Measurements from ENCODE around the gene WASF2.

Gene WASF2

DNA sequence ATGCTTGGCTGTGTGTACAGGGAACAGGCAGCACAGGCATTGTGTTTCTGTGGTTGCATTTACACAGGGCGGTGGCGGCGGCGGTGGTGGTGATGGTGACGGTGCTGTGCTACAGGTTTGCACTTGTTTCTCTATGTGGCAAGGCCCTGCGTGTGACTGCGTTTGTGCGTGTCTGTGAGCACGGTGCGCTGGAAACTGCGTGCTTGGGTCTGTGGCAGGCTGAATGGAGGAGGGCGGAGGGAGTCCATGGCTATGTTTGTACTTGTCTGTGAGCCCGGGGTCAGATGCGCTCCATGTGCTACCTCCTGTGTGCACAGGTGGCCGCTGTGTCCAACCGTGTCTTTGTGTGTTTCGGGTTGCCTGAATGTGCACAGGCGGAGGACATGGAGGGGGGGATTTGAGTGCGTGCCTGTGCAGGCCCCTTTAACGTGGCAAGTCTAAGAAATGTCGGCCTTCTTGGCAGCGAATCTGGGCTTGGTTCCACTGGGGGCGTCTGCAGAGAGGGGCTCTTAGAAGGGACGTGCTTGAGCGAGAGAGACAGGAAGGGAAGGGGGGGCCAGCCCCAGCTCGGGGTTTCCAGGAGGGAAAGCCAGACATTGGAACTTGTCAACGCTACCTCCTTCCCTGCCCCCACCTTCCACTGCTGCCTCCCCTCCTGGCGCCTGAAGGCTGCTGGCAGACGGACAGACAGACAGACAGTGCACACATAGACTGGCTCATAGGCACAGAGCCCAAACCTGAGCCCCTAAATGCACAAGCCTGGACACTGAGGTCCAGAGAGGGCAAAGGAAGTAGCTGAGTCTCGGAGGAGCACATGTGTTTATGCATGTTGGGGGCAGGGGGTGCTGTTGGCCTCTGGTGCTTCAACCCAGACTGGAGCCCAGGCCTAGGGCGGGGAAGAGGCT lies 32.7 kb upstream of the WASF2 start:
- peak; percentile 50 for DNase-seq
- in situ Hi-C loops (cut with MboI; ENCODE audit: low pct_unique_long_range_greater_than_20kb, low sequenced_read_pairs): no loop called here

DNA sequence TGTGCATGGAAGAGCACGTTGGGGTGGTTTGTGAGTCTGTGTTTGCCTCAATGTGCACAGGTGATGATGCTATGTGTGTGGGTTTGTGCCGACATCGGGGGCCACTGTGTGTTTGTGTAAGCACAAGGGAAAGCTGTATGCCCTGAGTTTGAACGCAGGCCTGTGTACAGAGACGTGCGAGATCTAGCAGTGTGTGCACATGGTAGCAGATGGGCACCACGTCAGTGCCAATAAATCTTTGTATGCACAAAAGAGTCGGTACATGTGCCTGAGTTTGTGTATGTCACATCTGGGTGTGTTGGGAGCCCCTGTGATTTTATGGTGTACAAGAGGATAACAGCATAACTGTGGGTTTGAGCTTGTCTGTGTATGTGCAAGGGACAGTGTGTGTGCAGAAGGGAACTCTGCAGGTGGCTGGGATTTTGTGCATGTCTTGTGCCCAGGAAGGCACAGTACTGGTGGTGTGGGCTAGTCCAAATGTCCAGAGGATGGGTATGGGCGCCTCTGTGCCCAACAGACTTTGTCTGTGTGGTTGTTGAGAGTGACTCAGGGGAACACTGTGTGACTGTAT lies 32.0 kb upstream of the WASF2 start:
- DNase-seq: no peak
- in situ Hi-C loops (cut with MboI; ENCODE audit: low pct_unique_long_range_greater_than_20kb, low sequenced_read_pairs): no loop called here

DNA sequence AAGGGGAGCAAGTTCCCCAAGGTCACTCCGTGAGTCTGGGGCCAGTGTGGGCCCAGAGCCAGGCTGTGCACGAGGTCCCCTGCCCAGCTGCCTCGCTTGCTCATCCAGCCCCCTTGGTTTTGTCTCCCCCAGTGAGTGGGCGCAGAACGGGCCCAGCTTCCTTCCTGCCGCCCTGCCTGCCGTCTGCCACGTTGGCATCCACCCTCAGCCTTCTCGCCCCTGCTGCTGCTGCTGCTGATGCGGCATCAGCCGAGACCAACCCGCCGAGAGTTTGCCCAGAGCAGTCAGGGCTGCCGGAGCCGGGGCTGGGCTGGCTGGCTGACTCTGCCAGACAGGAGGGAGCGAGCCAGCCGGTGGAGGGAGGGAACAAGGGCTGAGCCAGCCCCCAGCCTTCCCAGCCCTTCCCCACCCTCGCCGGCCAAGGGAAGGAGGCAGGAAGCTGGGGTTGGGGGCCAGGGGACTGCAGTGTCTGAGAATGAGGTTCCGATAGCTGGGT lies 31.4 kb upstream of the WASF2 start:
- no peak for DNase-seq

DNA sequence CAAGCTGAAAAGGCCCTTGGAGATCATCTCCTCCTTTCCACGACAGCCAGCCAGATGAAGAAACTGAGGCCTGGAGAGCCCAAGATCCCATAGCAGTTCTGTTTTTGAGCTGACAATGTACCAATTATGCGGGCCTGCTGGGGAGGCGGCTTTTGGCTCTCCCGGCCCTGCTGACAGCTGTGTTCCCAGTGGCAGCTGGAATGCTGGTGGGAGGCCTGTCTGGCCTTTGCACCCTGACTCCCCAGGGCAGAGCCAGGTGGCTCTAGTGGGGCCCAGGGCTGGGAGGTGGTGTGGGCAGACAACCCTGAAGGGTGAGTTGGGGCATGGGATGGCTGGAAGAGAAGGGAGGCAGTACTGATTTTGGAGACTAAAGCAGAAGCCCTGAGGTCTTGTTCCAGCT lies 30.7 kb upstream of the WASF2 start:
- in situ Hi-C loops (cut with MboI; ENCODE audit: low pct_unique_long_range_greater_than_20kb, low sequenced_read_pairs): no loop called here
- DNase-seq: no peak

More for the DNA sequence above, 31.4 kb upstream of the WASF2 start:
- in situ Hi-C loops (cut with MboI; ENCODE audit: low pct_unique_long_range_greater_than_20kb, low sequenced_read_pairs): no loop called here

DNA sequence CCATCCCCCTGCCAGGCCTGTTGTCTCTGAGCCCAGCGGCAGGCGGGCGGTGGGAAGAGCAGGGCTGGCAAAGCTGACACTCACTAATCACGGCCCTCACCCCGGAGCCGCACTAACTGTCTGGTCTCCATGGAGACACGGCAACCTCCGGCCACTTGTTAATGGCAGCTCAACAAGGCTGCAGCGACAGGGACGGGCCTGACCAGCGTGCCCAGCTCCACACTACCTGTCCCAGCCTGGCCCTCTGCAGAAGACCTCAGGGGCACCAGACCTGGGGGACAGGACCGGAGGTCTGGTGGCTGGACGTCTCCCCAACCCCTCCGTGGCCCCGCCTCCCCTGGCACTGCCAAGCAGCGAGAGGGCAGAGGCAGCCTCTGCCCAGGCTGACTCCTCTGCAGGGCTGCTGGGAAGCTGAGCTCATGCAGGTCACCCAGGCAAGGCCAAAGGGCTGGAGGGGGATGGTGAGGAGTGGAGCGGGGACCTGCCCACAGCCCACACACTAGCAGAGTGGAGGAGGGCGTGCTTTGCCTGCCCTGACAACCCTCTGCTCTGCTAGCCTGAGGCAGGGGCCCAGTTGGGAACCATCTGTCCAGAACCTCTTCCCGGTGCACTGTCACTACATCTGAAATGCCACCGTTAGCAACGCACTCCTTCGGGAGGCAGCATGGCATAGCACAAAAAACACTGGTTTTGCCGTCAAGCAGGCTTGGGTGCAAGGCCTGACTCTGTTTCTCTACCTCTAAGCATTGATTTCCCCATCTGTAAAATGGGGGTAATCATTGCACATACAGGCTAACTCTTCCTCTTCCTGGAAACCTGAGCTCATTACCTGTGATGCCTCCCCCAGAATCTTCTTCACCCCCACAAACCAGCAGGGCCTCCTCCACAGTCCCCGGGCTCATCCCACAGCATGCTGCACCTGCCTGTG lies 29.6 kb upstream of the WASF2 start:
- in situ Hi-C loops (cut with MboI; ENCODE audit: low pct_unique_long_range_greater_than_20kb, low sequenced_read_pairs): no loop called here
- DNase-seq: no peak

DNA sequence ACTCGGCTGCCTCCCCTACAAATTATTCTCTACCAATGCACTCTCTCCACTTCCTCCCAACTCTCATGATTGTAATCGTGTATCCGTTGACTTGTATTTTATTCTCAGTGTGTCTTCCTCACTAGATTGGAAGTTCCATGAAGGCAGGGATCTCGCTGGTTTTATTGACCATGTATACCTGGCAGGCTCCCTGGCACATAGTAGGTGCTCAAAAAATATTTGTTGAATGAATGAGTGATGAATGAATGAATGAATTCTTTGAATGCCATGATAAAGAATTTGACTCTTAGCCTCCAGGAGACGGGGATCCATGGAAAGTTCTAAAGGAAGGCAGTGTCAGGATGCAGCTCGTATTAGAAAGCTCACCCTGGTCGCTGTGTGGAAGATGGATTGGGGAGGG lies 28.8 kb upstream of the WASF2 start:
- no peak for DNase-seq
- in situ Hi-C loops (cut with MboI; ENCODE audit: low pct_unique_long_range_greater_than_20kb, low sequenced_read_pairs): no loop called here

DNA sequence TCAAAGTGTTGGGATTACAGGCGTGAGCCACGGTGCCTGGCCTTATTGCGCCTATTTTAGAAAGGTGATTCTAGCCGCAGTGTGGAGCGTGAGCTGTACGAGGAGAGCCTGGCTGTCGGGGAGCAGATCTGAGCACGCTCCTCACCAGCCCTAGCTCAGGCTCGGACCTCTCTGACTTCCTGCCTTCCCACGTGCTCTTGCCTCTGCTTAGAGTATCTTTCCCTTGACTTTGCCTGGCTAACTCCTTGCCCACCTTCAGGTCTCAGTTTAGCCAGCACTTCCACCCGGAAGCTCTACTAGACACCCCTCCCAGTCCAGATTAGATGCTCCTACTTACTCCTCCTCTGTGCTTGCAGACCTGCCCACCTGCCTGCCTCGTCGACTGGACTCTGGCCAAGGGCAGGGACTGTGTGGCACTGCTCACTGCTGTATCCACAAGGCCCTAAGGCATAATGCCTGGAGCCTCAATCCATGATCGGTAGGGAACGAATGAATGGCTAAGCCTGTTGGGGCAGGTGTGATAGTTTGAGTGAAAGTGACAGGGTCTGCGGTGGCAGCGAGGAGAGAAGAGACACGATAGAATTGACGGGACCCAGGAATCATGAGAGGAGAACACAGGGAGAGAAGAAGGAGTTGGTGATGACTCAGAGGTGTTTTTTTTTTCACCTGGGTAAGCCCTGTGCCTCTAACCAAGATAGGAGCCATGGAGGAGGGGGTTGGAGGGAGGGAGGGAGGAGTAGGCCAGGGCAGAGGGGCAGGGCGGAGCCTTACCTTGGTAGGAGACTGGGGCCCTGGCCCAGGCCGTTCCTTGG lies 28.1 kb upstream of the WASF2 start:
- no peak for DNase-seq

DNA sequence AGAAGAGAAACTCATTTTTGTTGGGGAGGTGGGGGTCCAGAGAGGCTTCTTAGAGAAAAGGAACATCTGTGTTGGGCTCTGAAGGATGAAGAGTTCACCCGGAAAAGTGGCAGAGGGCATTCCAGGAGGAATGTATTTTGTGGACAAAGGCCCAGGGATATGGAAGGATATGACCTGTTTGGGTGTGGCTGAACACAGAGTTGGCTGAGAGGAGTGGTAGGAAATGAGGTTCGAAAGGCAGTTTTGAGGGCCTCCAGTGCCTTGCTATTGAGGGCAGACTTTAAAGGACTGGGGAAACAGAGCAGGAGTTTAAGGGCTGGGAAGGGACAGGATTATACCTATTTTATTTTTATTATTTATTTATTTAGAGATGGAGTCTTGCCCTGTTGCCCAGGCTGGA lies 27.3 kb upstream of the WASF2 start:
- in situ Hi-C loops (cut with MboI; ENCODE audit: low pct_unique_long_range_greater_than_20kb, low sequenced_read_pairs): no loop called here
- DNase-seq: no peak

More for the DNA sequence above, 28.1 kb upstream of the WASF2 start:
- in situ Hi-C loops (cut with MboI; ENCODE audit: low pct_unique_long_range_greater_than_20kb, low sequenced_read_pairs): no loop called here

DNA sequence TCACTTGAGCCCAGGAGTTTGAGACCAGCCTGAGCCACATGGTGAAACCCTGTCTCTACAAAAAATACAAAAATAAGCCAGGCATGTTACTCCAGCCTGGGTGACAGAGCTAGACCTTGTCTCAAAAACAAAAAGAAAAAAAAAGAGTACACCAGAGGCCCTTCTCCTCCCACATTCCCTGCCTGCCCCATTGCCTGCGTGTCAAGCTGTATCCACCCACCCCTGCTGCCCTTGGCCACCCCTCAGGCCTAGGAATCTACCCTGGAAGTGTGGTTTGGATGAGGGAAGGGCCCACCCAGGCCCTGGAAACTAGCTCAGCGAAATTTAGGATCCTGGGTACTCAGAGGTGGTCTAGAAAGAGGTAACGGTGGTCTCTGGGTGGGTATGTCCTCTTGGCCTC lies 25.7 kb upstream of the WASF2 start:
- no peak for DNase-seq
- in situ Hi-C loops (cut with MboI; ENCODE audit: low pct_unique_long_range_greater_than_20kb, low sequenced_read_pairs): no loop called here

DNA sequence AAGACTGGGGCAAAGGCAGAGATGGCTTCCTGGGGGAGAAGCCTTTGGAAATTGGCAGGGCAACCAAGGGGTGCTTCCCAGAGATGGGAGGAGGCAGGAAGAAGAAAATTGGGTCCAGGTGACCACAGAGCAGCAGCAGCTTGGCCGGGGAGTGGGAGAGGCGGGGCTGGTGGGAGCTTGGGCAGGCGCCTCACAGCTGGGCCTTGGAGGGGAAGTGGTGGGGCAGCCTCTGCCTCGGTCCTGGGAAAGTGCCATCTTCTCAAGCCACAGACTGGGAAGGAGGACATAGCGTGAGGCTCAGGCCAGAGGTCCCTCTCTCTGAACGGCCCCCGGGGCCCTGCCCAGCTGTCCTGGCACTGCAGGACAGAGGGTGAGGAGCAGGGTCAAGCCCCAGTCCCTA lies 24.0 kb upstream of the WASF2 start:
- in situ Hi-C loops (cut with MboI; ENCODE audit: low pct_unique_long_range_greater_than_20kb, low sequenced_read_pairs): no loop called here
- peak; percentile 49 for DNase-seq

DNA sequence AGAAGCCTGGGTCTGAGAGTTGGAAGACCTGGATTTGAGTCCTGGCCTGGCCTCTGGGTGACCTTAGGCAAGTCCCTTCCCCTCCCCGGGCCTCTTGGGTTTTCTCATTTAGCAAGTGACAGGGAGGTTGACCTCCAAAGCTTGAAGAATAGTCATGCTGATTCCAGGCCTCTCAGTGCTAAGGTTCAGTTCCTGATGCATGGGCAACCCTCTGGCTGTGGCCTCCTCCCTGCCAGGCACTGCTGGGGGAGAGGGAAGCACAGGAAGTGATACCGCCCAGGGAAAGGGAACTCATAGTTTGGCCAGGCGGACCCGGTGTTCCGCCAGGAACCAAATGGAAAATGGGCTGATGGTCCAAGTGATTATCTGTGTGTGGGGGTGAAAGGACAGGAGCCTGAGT lies 23.6 kb upstream of the WASF2 start:
- in situ Hi-C loops (cut with MboI; ENCODE audit: low pct_unique_long_range_greater_than_20kb, low sequenced_read_pairs): no loop called here
- DNase-seq: no peak

DNA sequence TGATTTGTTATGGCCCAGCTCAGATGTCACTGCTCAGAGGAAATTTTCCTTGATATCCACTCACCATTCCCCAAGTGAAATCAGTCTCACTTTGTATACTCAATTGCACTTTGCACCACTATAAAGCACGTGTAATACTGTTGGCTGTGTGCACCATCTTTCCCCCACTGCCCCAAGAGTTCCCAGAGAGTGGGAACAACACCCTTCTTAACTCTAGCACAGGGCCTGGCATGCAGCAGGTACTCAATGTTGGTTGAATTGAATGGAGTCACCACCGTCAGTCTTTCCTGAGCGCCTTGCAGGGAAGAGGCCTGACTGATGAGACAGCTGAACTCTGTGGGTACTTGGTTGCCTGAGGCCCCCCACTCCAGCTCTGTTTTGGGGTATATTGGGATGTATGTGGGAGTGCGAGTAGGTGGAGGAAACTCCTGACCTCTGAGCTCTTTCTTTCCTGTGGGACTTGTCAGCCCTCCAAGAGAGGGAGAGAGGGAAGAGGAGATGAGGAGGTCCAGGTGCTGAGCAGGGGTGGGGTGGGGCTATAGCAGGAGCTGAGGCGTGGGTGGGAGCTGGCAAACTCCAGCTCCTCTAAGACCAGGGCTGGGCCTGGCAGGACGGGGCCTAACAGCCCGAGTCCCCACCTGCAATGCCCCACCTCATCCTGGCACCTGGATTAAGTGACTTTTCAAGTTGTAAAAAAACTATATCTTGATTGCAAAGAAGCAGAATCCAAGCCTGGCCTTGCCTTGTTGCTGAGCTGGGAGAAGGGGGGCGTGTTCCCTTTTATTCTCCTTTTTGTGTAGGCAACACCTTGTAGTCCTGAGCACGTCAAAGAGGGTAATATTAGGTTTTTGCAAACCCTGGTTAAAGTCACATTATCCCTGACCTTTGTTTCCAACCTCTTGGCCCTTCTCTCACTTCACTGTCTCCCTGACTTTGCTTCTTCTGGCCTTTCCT lies 19.4 kb upstream of the WASF2 start:
- no peak for DNase-seq
- in situ Hi-C loops (cut with MboI; ENCODE audit: low pct_unique_long_range_greater_than_20kb, low sequenced_read_pairs): no loop called here

DNA sequence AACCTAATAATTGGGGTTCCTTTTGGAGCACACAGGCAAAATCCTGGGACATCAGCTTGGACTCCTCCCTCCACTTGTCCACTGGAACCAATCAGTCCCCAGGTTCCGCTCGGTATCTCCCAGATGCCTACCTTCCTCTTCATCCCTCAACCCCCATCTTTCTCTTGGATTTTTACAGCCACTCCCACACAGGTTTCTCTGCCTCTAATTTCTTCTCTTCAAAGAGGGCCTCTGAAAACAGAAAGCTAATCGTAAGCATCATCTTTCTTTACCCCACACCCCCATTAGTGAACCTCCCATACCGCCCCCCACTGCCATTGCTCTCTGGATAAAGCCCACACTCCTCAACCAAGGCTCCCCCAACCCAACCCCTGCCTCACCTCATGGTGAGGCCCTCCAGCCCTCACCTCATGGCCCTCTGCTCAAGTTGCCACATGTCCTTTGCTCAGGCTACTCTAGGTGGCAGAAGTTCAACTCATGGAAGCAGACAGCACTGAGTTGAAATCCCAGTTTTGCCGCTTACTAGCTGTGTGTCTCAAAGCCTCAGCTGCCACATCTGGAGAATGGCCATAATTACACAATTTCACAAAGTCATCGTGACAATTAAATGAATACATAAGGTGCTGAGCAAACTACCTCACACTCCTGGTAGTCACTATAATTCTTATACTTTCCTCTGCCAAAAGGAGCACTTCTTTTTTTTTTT lies 18.1 kb upstream of the WASF2 start:
- in situ Hi-C loops (cut with MboI; ENCODE audit: low pct_unique_long_range_greater_than_20kb, low sequenced_read_pairs): no loop called here
- no peak for DNase-seq

DNA sequence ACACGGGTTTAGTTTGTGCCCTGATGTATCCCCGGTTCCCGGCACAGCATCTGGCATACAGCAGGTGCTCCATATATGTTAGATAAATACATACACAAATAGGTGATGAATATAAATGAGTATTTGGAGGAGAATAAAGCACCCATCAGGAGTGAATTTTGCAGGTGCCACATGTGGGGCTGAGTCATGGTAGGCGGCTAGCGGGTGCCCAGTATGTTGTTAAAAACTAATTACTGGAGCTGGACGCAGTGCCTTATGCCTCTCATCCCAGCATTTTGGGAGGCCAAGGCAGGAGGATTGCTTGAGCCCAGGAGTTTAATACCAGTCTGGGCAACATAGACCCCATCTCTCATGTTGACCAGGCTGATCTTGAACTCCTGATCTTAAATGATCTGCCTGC lies 16.7 kb upstream of the WASF2 start:
- no peak for DNase-seq
- in situ Hi-C loops (cut with MboI; ENCODE audit: low pct_unique_long_range_greater_than_20kb, low sequenced_read_pairs): no loop called here

DNA sequence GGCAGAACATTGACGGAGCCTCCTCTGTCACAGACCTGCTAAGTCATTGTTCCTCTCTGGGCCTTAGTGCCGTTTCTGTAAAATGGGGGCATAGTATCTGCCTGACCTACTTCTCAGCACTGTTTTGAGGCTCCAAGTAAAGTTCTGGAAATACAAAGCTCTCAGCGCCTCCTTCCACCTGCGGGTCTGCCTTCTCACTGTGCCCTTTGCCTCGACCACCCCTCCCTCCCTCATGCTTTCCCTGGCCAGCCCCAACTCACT lies 15.4 kb upstream of the WASF2 start:
- no peak for DNase-seq
- in situ Hi-C loops (cut with MboI; ENCODE audit: low pct_unique_long_range_greater_than_20kb, low sequenced_read_pairs): no loop called here

DNA sequence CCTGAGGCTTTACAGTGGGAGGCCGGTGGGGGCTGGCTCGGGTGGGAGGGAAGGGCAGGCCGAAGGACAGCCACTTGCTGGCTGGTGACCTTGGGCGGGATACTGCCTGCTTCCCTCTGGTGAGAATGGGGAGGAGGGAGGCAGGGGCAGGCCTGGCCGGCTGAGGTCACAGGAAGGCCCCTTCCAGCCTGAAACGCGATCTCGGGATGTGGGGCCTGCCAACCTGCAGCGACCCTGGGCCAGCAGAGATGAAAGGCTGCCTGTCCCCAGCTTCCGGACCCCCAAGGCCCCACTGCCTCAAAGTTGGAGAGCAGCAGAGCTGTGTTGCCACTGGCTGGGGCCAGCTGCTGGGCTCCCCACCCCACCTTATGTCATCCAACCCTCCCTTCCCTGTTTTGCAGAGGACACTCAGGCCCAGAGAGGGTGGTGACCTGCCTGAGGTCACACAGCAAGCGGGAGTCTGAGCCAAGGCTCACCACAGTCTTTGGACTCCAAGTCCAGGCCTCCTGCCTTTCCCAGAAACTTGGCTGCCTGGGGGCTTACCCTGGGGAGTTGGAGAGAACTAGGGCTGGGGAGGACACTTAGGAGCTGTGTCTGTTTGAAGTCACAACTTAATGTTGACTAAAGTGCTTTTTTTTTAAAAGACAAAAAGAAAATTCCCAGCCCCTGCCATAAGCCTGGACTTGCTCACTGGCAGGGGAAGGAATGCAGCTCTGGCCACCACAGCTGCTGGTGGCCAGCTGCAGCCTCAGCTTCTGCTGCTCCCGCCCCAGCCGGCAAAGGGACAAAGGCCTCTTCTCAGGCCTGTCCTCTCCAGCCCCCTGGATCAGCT lies 14.8 kb upstream of the WASF2 start:
- no peak for DNase-seq
- in situ Hi-C loops (cut with MboI; ENCODE audit: low pct_unique_long_range_greater_than_20kb, low sequenced_read_pairs): no loop called here

All from KBM-7 (cell line).